Smooth muscle cell (in vitro differentiated cells): ENCODE results near the gene CDH23. TPM values are rescaled to one million over a fixed set of nuclear protein-coding genes. Genes with fewer than 3 reads are reported as not detected.

ENCODE experiments used
- DNase-seq: peaks from one replicate; lab custom pipeline; 2025; ENCODE audit not compliant: unreplicated experiment; lab: John Stamatoyannopoulos, UW
- H2AFZ ChIP-seq: fragments of 200-600 bp; sonication (generic); 2 replicates; pipeline ENCODE4 v1.6.0; 2016; ENCODE audit warnings: antibody characterized with exemption, low read depth, mild to moderate bottlenecking
- H3F3A ChIP-seq: fragments of 200-600 bp; sonication (generic); 2 replicates; pipeline ENCODE4 v1.6.0; 2017; ENCODE audit warnings: antibody characterized with exemption, low read depth
- H3K27ac ChIP-seq: fragments of 200-600 bp; sonication (generic); 2 replicates; pipeline ENCODE4 v1.5.1; 2016; ENCODE audit warnings: low read depth, mild to moderate bottlenecking
- H3K27me3 ChIP-seq: fragments of 200-600 bp; sonication (generic); 2 replicates; pipeline ENCODE4 v1.6.1; 2016; ENCODE audit warnings: low read depth, mild to moderate bottlenecking
- H3K36me3 ChIP-seq: fragments of 200-600 bp; sonication (generic); 2 replicates; pipeline ENCODE4 v1.5.1; 2016; ENCODE audit warnings: low read depth
- H3K4me1 ChIP-seq: fragments of 200-600 bp; sonication (generic); 2 replicates; pipeline ENCODE4 v1.5.1; 2016; ENCODE audit warnings: low read depth
- H3K4me2 ChIP-seq: fragments of 200-600 bp; sonication (generic); 2 replicates; pipeline ENCODE4 v1.6.0; 2016; ENCODE audit warnings: mild to moderate bottlenecking
- H3K4me3 ChIP-seq: fragments of 200-600 bp; sonication (generic); 2 replicates; pipeline ENCODE4 v1.5.1; 2016; ENCODE audit warnings: mild to moderate bottlenecking
- H3K79me2 ChIP-seq: fragments of 200-600 bp; sonication (generic); 2 replicates; pipeline ENCODE4 v1.6.0; 2016; ENCODE audit warnings: low read depth, mild to moderate bottlenecking
- H3K9ac ChIP-seq: fragments of 200-600 bp; sonication (generic); 2 replicates; pipeline ENCODE4 v1.6.0; 2016; ENCODE audit warnings: low read depth
- H3K9me3 ChIP-seq: fragments of 200-600 bp; sonication (generic); replicated peaks from 2 replicates; pipeline ENCODE4 v1.5.1; 2016; ENCODE audit warnings: low read depth
- H4K20me1 ChIP-seq: fragments of 200-600 bp; sonication (generic); 2 replicates; pipeline ENCODE4 v1.6.0; 2016; ENCODE audit warnings: low read depth
- WGBS: methylation state at CpG from one replicate; pipeline ENCODE4 v1.1.7; 2016; ENCODE audit warnings: low lambda C conversion rate; 5-methylcytosine and 5-hydroxymethylcytosine counted together
- polyA plus RNA-seq: library from polyadenylated mRNA; unstranded; fragments of >200 nt; fragmentation: Nextera tagmentation; extraction: Ambion mirVana; gene quantifications from 2 replicates; pipeline ENCODE4 v1.2.1, GENCODE V29; 2016
- total RNA-seq: library from RNA; depleted of rRNA; stranded (reverse); fragments of >200 nt; gene quantifications from 2 replicates; pipeline ENCODE4 v1.2.3, GENCODE V29; 2014
- TF ChIP-seq, protein P1 (sequence below): fragments of 200-600 bp; sonication (generic); IDR thresholded peaks from 2 replicates; pipeline ENCODE4 v1.5.1; 2017; ENCODE audit warnings: borderline replicate concordance, mild to moderate bottlenecking, antibody characterized with exemption; ENCODE audit not compliant: insufficient read depth, poor library complexity, severe bottlenecking

The CDH23 gene
- total and polyA plus RNA-seq, 2 experiments from 2014 or later = 0.99 to 2.5 TPM

DNA sequence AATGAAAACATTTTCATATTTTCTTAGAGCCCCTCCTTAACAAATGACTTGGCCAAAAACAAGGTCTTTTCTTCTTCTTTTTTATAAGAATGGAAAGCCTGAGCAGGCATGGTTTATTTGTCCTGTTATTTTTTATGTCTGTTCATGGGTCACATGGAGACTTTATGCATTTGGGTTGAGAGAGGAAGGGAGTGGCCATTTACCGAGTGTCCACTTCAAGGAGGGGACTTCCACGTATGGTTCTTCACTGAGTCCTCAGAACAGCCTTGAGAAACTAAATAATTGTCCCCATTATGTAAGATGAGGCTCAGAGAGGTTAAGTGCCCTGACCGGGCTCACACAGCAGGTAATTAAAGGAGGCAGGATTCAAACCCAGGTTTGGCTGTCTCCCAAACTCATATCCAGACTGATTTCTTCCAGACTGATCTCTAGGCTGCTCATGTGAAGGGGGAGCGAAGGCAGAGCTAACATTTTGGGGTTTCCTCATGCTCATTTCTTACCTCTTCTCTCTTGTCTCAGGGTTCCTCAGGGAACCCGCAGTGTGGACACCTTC is 82.2 kb downstream of the CDH23 start:
- Histone ChIP-seq H3K4me3 (no peak overlapping the region), H3K9ac (no peak overlapping the region), H2AFZ (no peak overlapping the region), H3K4me1 (peaks cover 3% of the 10 kb centered on the region), H3K27ac (no peak overlapping the region), H3K9me3 (no peaks in the 10 kb centered on the region), H3K79me2 (no peaks in the 10 kb centered on the region), H3K4me2 (no peak overlapping the region), H4K20me1 (no peaks in the 10 kb centered on the region), H3F3A (no peaks in the 10 kb centered on the region), H3K27me3 (peaks cover 62% of the 10 kb centered on the region), H3K36me3 (no peaks in the 10 kb centered on the region)
- 82% methylated on average over 5 of the region's 5 CpGs for WGBS
- DNase-seq = no peak
- TF ChIP-seq, protein P1, sequence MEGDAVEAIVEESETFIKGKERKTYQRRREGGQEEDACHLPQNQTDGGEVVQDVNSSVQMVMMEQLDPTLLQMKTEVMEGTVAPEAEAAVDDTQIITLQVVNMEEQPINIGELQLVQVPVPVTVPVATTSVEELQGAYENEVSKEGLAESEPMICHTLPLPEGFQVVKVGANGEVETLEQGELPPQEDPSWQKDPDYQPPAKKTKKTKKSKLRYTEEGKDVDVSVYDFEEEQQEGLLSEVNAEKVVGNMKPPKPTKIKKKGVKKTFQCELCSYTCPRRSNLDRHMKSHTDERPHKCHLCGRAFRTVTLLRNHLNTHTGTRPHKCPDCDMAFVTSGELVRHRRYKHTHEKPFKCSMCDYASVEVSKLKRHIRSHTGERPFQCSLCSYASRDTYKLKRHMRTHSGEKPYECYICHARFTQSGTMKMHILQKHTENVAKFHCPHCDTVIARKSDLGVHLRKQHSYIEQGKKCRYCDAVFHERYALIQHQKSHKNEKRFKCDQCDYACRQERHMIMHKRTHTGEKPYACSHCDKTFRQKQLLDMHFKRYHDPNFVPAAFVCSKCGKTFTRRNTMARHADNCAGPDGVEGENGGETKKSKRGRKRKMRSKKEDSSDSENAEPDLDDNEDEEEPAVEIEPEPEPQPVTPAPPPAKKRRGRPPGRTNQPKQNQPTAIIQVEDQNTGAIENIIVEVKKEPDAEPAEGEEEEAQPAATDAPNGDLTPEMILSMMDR = no peak

DNA sequence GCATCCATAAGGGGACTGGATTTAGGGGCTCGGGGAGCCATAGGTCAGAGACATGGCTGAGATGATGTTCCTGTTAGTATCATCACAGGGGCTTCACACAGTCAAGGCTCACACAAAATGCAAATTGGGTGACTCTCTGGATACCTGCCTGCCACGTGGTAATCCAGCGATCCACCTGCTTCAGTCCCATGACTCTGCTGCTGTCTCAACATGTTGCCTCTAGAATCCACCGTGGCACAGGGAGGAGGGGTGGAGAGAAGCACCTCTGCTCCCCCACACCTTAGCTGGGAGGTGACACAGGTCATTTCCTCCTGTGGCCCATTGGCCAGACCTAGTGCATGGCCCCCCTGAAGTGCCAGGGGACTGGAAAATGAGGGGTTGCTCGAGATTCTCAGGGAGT is 83.1 kb downstream of the CDH23 start:
- TF ChIP-seq, protein P1 = no peak
- no peaks in the 10 kb centered on the region for H4K20me1 ChIP-seq
- no peaks in the 10 kb centered on the region for H3K36me3 ChIP-seq
- peaks cover 71% of the 10 kb centered on the region for H3K27me3 ChIP-seq
- H3K4me3 ChIP-seq = no peak overlapping the region
- H3K4me1 ChIP-seq = peaks cover 3% of the 10 kb centered on the region
- H3K9me3 ChIP-seq = no peaks in the 10 kb centered on the region
- H2AFZ ChIP-seq = no peak overlapping the region
- no peak overlapping the region for H3K4me2 ChIP-seq
- WGBS = 81% methylated on average over 5 of the region's 5 CpGs
- no peak for DNase-seq
- H3K27ac ChIP-seq = no peak overlapping the region
- H3F3A ChIP-seq = no peaks in the 10 kb centered on the region
- H3K79me2 ChIP-seq = no peaks in the 10 kb centered on the region
- H3K9ac ChIP-seq = no peak overlapping the region

DNA sequence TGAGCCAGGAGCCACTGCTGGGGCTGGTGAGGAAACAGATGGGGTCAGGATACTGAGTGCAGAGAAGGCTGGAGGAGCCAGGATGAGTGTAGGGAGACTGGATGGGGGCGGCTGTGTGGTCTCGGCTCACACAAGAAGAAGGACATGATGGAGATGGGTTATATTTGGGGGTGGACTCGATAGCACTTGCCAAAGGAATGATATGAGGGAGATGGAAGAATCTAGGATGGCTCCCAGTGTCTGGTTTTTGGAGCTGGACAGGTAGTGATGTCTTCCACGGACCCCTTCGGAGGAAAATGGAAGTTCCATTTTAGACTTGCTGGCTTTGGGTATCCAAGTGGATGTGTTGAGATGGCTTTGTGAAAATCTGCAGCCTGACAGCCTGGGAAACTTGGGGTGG is 83.9 kb downstream of the CDH23 start:
- no peak overlapping the region for H2AFZ ChIP-seq
- no peaks in the 10 kb centered on the region for H3K36me3 ChIP-seq
- H3K27ac ChIP-seq = no peak overlapping the region
- H3K27me3 ChIP-seq = peaks cover 77% of the 10 kb centered on the region
- WGBS = 83% methylated on average over 5 of the region's 5 CpGs
- H3F3A ChIP-seq = no peaks in the 10 kb centered on the region
- no peak overlapping the region for H3K9ac ChIP-seq
- H4K20me1 ChIP-seq = no peaks in the 10 kb centered on the region
- no peaks in the 10 kb centered on the region for H3K9me3 ChIP-seq
- H3K79me2 ChIP-seq = no peaks in the 10 kb centered on the region
- H3K4me3 ChIP-seq = no peak overlapping the region
- no peak for DNase-seq
- H3K4me1 ChIP-seq = no peaks in the 10 kb centered on the region
- TF ChIP-seq, protein P1 = no peak
- no peak overlapping the region for H3K4me2 ChIP-seq

DNA sequence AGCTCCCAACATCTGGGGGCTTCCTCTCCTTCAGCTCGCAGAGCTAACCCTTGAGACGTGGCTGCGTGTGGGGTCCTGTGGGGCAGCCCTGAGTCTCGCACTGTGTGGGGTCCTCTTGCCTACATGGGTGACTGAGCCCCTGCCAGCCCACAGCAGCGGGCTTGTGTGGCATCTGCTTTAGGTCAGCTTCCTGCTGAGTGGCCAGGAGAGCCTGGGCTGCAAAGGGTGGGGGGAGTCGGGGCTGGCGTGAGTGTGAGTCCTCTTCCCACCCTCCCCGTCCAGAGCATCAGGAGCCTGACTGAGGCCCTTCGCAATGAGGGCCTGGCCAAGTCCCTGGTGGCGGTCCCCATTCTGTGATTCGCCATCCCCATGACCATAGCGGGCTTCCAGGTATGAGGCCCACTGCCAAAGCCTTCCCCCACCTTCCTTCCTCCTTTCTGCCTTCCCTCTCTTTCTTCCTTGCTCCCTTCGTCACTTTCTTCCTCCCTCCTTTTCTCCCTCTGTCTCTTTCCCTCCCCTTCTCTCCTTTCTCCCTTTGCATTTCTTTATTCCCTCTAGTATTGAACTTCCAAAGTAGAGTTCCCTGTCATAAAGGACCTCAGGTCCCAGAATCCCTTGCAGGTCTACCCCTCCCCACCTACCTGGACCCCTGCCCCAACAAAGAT is 85.2 kb downstream of the CDH23 start:
- H3K27ac ChIP-seq = no peak overlapping the region
- 78% methylated on average over 11 of the region's 13 CpGs for WGBS
- TF ChIP-seq, protein P1 = no peak
- no peaks in the 10 kb centered on the region for H3K4me1 ChIP-seq
- no peak for DNase-seq
- H3K4me2 ChIP-seq = no peak overlapping the region
- peaks cover 71% of the 10 kb centered on the region for H3K27me3 ChIP-seq
- no peaks in the 10 kb centered on the region for H3K79me2 ChIP-seq
- no peaks in the 10 kb centered on the region for H3F3A ChIP-seq
- H3K9ac ChIP-seq = no peak overlapping the region
- no peaks in the 10 kb centered on the region for H4K20me1 ChIP-seq
- H2AFZ ChIP-seq = no peak overlapping the region
- no peak overlapping the region for H3K4me3 ChIP-seq
- H3K36me3 ChIP-seq = no peaks in the 10 kb centered on the region
- H3K9me3 ChIP-seq = no peaks in the 10 kb centered on the region
